IPS-20b (cell line): ENCODE measurements around the gene HIPK3.

Source experiments
- H3K27ac ChIP-seq: one replicate; pipeline ENCODE4 v1.5.1; 2013; ENCODE audit warnings: low read length
- H3K27me3 ChIP-seq: 2 replicates; pipeline ENCODE4 v1.6.1; 2013; ENCODE audit warnings: mild to moderate bottlenecking, low read length, inconsistent platforms; ENCODE audit not compliant: insufficient read depth
- H3K36me3 ChIP-seq: 2 replicates; pipeline ENCODE4 v1.6.1; 2013; ENCODE audit warnings: low read depth, mild to moderate bottlenecking, inconsistent platforms, low read length, moderate library complexity; ENCODE audit not compliant: insufficient read depth
- H3K4me1 ChIP-seq: 2 replicates; pipeline ENCODE4 v1.6.1; 2013; ENCODE audit warnings: mild to moderate bottlenecking, control low read depth, inconsistent platforms, low read length, moderate library complexity; ENCODE audit not compliant: insufficient read depth
- H3K4me3 ChIP-seq: 2 replicates; pipeline ENCODE4 v1.5.1; 2013; ENCODE audit warnings: mild to moderate bottlenecking, low read length, inconsistent platforms
- H3K9ac ChIP-seq: 2 replicates; pipeline ENCODE4 v1.6.1; 2013; ENCODE audit warnings: low read depth, mild to moderate bottlenecking, inconsistent platforms, low read length, moderate library complexity
- H3K9me3 ChIP-seq: 2 replicates; pipeline ENCODE4 v1.6.1; 2013; ENCODE audit warnings: mild to moderate bottlenecking, low read depth, low read length, inconsistent platforms; ENCODE audit not compliant: insufficient read depth

Gene HIPK3

GRCh38 chr11:33311680-33312079 lies 54.5 kb downstream of the HIPK3 start:
- no peaks in the 10 kb centered on the region for H3K9me3 ChIP-seq
- no peaks in the 10 kb centered on the region for H3K36me3 ChIP-seq
- no peak overlapping the region for H3K27ac ChIP-seq
- no peak overlapping the region for H3K4me3 ChIP-seq
- H3K9ac ChIP-seq: no peak overlapping the region
- no peaks in the 10 kb centered on the region for H3K27me3 ChIP-seq
- peaks cover 6% of the 10 kb centered on the region; the same call in 1 of the 2 replicates for H3K4me1 ChIP-seq

- Histone ChIP-seq H3K36me3 (no peaks in the 10 kb centered on the region), H3K4me3 (no peak overlapping the region), H3K9me3 (no peaks in the 10 kb centered on the region), H3K4me1 (0 out of 2 replicates have a peak, but pooled peaks cover 3% of the 10 kb centered on the region), H3K27ac (no peak overlapping the region), H3K9ac (no peak overlapping the region), H3K27me3 (no peaks in the 10 kb centered on the region)
Measured at GRCh38 chr11:33315822-33316221, 58.6 kb downstream of the HIPK3 start.

- no peak overlapping the region for H3K27ac ChIP-seq
- H3K4me3 ChIP-seq: no peak overlapping the region
- no peaks in the 10 kb centered on the region for H3K36me3 ChIP-seq
- H3K27me3 ChIP-seq: no peaks in the 10 kb centered on the region
- no peak overlapping the region for H3K9ac ChIP-seq
- H3K9me3 ChIP-seq: no peaks in the 10 kb centered on the region
- 0 out of 2 replicates have a peak, but pooled peaks cover 3% of the 10 kb centered on the region for H3K4me1 ChIP-seq
Measured at GRCh38 chr11:33317662-33318061, 60.5 kb downstream of the HIPK3 start.

- Histone ChIP-seq H3K27ac (no peak overlapping the region), H3K36me3 (no peaks in the 10 kb centered on the region), H3K4me3 (no peak overlapping the region), H3K4me1 (0 out of 2 replicates have a peak, but pooled peaks cover 9% of the 10 kb centered on the region), H3K9ac (no peak overlapping the region), H3K27me3 (no peaks in the 10 kb centered on the region), H3K9me3 (no peaks in the 10 kb centered on the region)
Measured at GRCh38 chr11:33320016-33320813, 63.0 kb downstream of the HIPK3 start.

- Histone ChIP-seq H3K4me3 (no peak overlapping the region), H3K9me3 (no peaks in the 10 kb centered on the region), H3K27me3 (no peaks in the 10 kb centered on the region), H3K4me1 (0 out of 2 replicates have a peak, but pooled peaks cover 9% of the 10 kb centered on the region), H3K9ac (no peak overlapping the region), H3K36me3 (no peaks in the 10 kb centered on the region), H3K27ac (no peak overlapping the region)
Measured at GRCh38 chr11:33320814-33321330, 63.7 kb downstream of the HIPK3 start.

GRCh38 chr11:33321422-33321821 lies 64.2 kb downstream of the HIPK3 start:
- H3K27me3 ChIP-seq: no peaks in the 10 kb centered on the region
- no peak overlapping the region for H3K4me3 ChIP-seq
- no peak overlapping the region for H3K27ac ChIP-seq
- H3K36me3 ChIP-seq: no peaks in the 10 kb centered on the region
- no peaks in the 10 kb centered on the region for H3K9me3 ChIP-seq
- H3K4me1 ChIP-seq: 0 out of 2 replicates have a peak, but pooled peaks cover 9% of the 10 kb centered on the region
- H3K9ac ChIP-seq: no peak overlapping the region

GRCh38 chr11:33323421-33323820 lies 66.2 kb downstream of the HIPK3 start:
- H3K9me3 ChIP-seq: no peaks in the 10 kb centered on the region
- H3K36me3 ChIP-seq: no peaks in the 10 kb centered on the region
- no peak overlapping the region for H3K4me3 ChIP-seq
- no peak overlapping the region for H3K27ac ChIP-seq
- no peaks in the 10 kb centered on the region for H3K27me3 ChIP-seq
- H3K9ac ChIP-seq: no peak overlapping the region
- H3K4me1 ChIP-seq: 0 out of 2 replicates have a peak, but pooled peaks cover 9% of the 10 kb centered on the region

- no peaks in the 10 kb centered on the region for H3K9me3 ChIP-seq
- no peak overlapping the region for H3K9ac ChIP-seq
- H3K36me3 ChIP-seq: no peaks in the 10 kb centered on the region
- H3K4me1 ChIP-seq: 0 out of 2 replicates have a peak, but pooled peaks cover 9% of the 10 kb centered on the region
- H3K4me3 ChIP-seq: no peak overlapping the region
- H3K27me3 ChIP-seq: no peaks in the 10 kb centered on the region
- no peak overlapping the region for H3K27ac ChIP-seq
Measured at GRCh38 chr11:33324302-33324985, 67.3 kb downstream of the HIPK3 start.

GRCh38 chr11:33325451-33325850 lies 68.3 kb downstream of the HIPK3 start:
- no peaks in the 10 kb centered on the region for H3K36me3 ChIP-seq
- no peaks in the 10 kb centered on the region for H3K9me3 ChIP-seq
- no peak overlapping the region for H3K27ac ChIP-seq
- H3K9ac ChIP-seq: no peak overlapping the region
- H3K27me3 ChIP-seq: no peaks in the 10 kb centered on the region
- H3K4me1 ChIP-seq: 0 out of 2 replicates have a peak, but pooled peaks cover 6% of the 10 kb centered on the region
- H3K4me3 ChIP-seq: no peak overlapping the region

- no peaks in the 10 kb centered on the region for H3K4me1 ChIP-seq
- no peaks in the 10 kb centered on the region for H3K27me3 ChIP-seq
- no peak overlapping the region for H3K27ac ChIP-seq
- no peak overlapping the region for H3K9ac ChIP-seq
- no peaks in the 10 kb centered on the region for H3K9me3 ChIP-seq
- H3K36me3 ChIP-seq: no peaks in the 10 kb centered on the region
- H3K4me3 ChIP-seq: no peak overlapping the region
Measured at GRCh38 chr11:33329705-33330329, 72.6 kb downstream of the HIPK3 start.

GRCh38 chr11:33333816-33334215 lies 76.6 kb downstream of the HIPK3 start:
- Histone ChIP-seq H3K27me3 (no peaks in the 10 kb centered on the region), H3K36me3 (peaks cover 5% of the 10 kb centered on the region; the same call in 1 of the 2 replicates), H3K9me3 (no peaks in the 10 kb centered on the region), H3K4me3 (no peak overlapping the region), H3K27ac (no peak overlapping the region), H3K4me1 (no peaks in the 10 kb centered on the region), H3K9ac (no peak overlapping the region)
